Thyroid gland (tissue), 4 donors: ENCODE results near the gene ACYP1.

Experiments
- POLR2A ChIP-seq, 2 donors: fragments of 450-650 bp; IDR thresholded peaks; one replicate each; pipeline ENCODE4 v1.6.1; 2017; ENCODE audit warnings: antibody characterized with exemption in 2 of 2, mild to moderate bottlenecking in 2 of 2, moderate library complexity in 1 of 2
- TF ChIP-seq, protein P1 (sequence below), 6 experiments: fragments of 200-600 bp in 3 of 6; fragments of 450-650 bp in 3 of 6; sonication (generic) in 3 of 6; IDR thresholded peaks; one replicate each; pipeline ENCODE4 v1.5.1; 2016 to 2019; ENCODE audit warnings: antibody characterized with exemption in 6 of 6, mild to moderate bottlenecking in 2 of 6, inconsistent platforms in 1 of 6, moderate library complexity in 1 of 6

DNA sequence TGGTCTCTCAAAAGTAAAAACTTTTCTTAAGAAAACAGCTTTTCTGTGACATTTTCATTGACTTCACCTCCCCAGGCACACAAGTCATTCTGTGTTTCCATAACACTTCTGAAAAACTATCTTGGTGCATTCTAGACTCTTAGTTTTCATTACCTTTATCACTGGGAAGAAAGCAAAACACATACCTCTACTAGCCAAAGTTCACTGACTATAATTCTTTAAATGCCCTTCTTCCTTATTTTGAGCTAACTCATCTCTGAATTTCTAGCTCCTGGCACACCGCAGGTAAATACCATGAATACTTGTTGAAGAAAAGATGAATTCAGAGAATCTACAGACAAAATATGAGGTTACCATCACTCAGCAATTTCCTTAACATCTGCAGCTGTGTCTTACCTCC is 33.7 kb downstream of the ACYP1 start:
- TF ChIP-seq, protein P1, sequence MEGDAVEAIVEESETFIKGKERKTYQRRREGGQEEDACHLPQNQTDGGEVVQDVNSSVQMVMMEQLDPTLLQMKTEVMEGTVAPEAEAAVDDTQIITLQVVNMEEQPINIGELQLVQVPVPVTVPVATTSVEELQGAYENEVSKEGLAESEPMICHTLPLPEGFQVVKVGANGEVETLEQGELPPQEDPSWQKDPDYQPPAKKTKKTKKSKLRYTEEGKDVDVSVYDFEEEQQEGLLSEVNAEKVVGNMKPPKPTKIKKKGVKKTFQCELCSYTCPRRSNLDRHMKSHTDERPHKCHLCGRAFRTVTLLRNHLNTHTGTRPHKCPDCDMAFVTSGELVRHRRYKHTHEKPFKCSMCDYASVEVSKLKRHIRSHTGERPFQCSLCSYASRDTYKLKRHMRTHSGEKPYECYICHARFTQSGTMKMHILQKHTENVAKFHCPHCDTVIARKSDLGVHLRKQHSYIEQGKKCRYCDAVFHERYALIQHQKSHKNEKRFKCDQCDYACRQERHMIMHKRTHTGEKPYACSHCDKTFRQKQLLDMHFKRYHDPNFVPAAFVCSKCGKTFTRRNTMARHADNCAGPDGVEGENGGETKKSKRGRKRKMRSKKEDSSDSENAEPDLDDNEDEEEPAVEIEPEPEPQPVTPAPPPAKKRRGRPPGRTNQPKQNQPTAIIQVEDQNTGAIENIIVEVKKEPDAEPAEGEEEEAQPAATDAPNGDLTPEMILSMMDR (IDR thresholded peaks at IDR 0.05): no peak
- no peak for TF ChIP-seq POLR2A (IDR thresholded peaks at IDR 0.05)
